ENCODE measurements around the gene ZNF619.
A peak's percentile ranks its signal among the peaks of the same experiment; 100 is the strongest.

ZNF619 gene

GRCh38 chr3:40476478-40477470 lies at the start of gene ZNF619:
Gene ZNF619, plus strand, starts transcription at chr3:40477122. Its CDS starts 858 bp downstream, at chr3:40477980.
- TF ChIP-seq CTCF (conservative IDR thresholded peaks at IDR 0.05) = no peak
- peak within 1 kb of the TSS; percentile 72 for H3K27ac ChIP-seq

DNA sequence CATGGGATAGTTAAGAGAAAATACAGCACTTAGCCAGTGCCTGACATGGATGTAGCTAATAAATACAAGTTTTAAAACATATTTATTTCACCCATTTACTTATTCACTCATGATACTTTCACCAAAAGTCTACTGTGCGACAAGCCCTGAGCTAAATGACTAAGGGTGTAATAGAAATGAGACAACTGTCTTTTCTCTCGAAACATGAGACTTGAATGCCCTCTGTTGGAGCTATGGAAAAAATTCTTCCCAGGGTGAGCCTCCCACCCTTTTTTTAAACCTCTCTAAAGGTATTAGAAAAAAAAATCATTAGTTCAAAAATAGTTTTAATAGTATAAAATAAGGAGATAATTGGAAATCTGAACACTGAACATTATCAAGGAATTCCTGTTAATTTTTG lies 44.1 kb upstream of the ZNF619 start:
- H3K27ac ChIP-seq = no peak overlapping the region
- TF ChIP-seq CTCF (conservative IDR thresholded peaks at IDR 0.05) = peak; percentile 64

DNA sequence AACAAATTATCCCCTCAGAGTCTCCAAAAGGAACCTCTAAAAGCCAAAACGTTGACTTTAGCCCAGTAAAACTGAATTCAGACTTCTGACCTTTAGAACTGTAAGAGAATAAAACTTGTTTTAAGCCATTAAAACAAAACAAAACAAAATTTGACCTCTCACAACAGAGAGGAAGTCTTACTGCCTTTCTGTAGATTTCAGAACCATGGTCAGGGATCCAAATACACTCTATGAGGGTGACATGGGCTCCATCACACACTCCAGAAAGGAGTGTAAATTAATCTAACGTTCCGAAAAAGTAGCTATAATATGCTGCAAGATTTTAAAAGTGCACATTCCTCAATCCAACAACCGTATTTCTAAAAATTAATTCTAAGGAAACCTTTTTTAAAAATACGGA lies 39.0 kb upstream of the ZNF619 start:
- no peak for TF ChIP-seq CTCF (conservative IDR thresholded peaks at IDR 0.05)
- H3K27ac ChIP-seq = no peak overlapping the region

DNA sequence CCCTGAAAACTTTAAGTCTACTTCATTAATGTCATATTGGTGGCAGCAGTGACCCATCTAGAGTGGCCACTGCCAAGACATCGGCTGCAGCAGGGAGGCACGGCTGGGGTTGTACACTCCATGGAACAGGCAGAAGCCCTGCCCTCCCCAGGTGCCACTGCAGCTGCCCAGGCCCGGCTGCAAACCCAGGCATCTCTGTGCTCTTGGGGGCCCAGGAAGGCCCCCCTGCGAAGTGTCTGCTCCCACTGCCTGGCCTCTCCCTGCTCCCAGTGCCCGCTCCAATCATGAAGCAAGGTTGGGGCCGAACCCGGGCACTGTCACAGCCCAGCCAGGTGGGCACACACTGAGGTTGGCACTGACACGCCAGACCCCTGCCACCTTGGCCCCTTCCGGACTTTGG lies 31.9 kb upstream of the ZNF619 start:
- H3K27ac ChIP-seq = no peak overlapping the region

GRCh38 chr3:40445880-40446279 lies 31.0 kb upstream of the ZNF619 start:
- no peak overlapping the region for H3K27ac ChIP-seq
- no peak for TF ChIP-seq CTCF (conservative IDR thresholded peaks at IDR 0.05)

More for the DNA sequence above, 31.9 kb upstream of the ZNF619 start:
- no peak for TF ChIP-seq CTCF (conservative IDR thresholded peaks at IDR 0.05)

DNA sequence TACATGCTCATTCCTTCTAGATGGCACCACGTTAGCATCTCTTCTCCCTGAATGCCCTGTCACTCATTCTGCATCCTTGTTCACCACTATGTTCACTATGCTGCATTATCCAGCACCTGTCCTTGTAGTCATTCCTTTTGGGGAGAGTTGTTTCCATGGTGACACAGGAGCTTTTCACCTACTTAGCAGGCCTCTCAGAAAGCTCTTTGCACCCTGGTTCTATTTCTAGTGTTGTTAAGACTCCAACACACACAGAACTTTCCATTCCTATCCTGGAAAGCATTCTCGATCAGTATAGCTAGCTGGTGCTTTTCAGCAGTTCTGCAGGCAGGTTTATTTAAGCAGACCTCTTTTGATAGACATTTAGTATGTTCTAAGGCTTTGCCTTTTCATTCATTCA lies 26.5 kb upstream of the ZNF619 start:
- no peak for TF ChIP-seq CTCF (conservative IDR thresholded peaks at IDR 0.05)
- H3K27ac ChIP-seq = no peak overlapping the region

DNA sequence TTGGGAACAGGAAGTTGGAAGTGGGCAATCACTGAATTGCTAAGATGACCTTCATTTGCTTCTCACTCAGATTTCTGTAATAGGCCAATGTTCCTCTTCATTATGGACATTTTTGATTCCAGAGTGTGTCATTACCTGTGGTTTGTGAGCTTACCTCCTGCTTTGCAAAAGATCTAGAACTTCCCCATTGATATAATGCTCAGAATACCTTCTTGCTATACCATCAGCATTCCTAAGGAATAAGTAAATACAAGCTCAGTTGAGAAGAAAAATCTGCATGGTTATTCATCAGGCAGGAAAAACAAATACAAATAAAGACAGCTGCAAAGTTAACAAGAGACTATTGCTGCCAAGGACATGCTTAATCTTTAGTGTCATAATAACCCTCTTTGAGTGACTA lies 25.4 kb upstream of the ZNF619 start:
- no peak for TF ChIP-seq CTCF (conservative IDR thresholded peaks at IDR 0.05)
- peak overlapping the region; percentile 87 for H3K27ac ChIP-seq
